Mesendoderm (in vitro differentiated cells): ENCODE data around the gene PSMD11.

Experiments
- DNase-seq: peaks from one replicate; pipeline ENCODE4 v3.0.0; 2013
- H2AK5ac ChIP-seq: 2 replicates; pipeline ENCODE4 v1.6.1; 2013; ENCODE audit warnings: low read length, inconsistent platforms
- H2BK120ac ChIP-seq: 2 replicates; pipeline ENCODE4 v1.6.1; 2013; ENCODE audit warnings: low read depth, mild to moderate bottlenecking, low read length, moderate library complexity, mixed read lengths
- H2BK15ac ChIP-seq: replicated peaks from 2 replicates; pipeline ENCODE4 v1.6.1; 2013; ENCODE audit warnings: low read depth, mild to moderate bottlenecking, moderate library complexity
- H2BK5ac ChIP-seq: 2 replicates; pipeline ENCODE4 v1.6.1; 2013; ENCODE audit warnings: low read length, inconsistent platforms
- H3K18ac ChIP-seq: 2 replicates; pipeline ENCODE4 v1.6.1; 2013; ENCODE audit warnings: mild to moderate bottlenecking, low read length, mixed read lengths
- H3K23ac ChIP-seq: one replicate; pipeline ENCODE4 v1.6.1; 2013; ENCODE audit warnings: low read length
- H3K27ac ChIP-seq: 2 replicates; pipeline ENCODE4 v1.5.1; 2013; ENCODE audit warnings: low read depth, mild to moderate bottlenecking, inconsistent platforms, low read length, moderate library complexity
- H3K27me3 ChIP-seq: 2 replicates; pipeline ENCODE4 v1.6.1; 2013; ENCODE audit warnings: low read length, control low read depth, mild to moderate bottlenecking, inconsistent platforms; ENCODE audit not compliant: insufficient read depth, poor library complexity
- H3K36me3 ChIP-seq: 2 replicates; pipeline ENCODE4 v1.6.1; 2013; ENCODE audit warnings: low read length, inconsistent platforms; ENCODE audit not compliant: control insufficient read depth, insufficient read depth
- H3K4ac ChIP-seq: one replicate; pipeline ENCODE4 v1.6.1; 2013; ENCODE audit warnings: low read depth, mild to moderate bottlenecking, low read length, moderate library complexity
- H3K4me1 ChIP-seq: 2 replicates; pipeline ENCODE4 v1.6.1; 2013; ENCODE audit warnings: low read depth, low read length, inconsistent platforms; ENCODE audit not compliant: control insufficient read depth
- H3K4me2 ChIP-seq: 2 replicates; pipeline ENCODE4 v1.6.1; 2013; ENCODE audit warnings: low read length
- H3K4me3 ChIP-seq: 2 replicates; pipeline ENCODE4 v1.5.1; 2013; ENCODE audit warnings: mild to moderate bottlenecking, low read length
- H3K56ac ChIP-seq: one replicate; pipeline ENCODE4 v1.6.1; 2013; ENCODE audit warnings: low read length
- H3K79me1 ChIP-seq: 2 replicates; pipeline ENCODE4 v1.6.1; 2013; ENCODE audit warnings: low read length, inconsistent platforms
- H3K79me2 ChIP-seq: 2 replicates; pipeline ENCODE4 v1.6.1; 2013; ENCODE audit warnings: mild to moderate bottlenecking, low read length; ENCODE audit not compliant: control insufficient read depth, insufficient read depth
- H3K9ac ChIP-seq: 2 replicates; pipeline ENCODE4 v1.6.1; 2013; ENCODE audit warnings: low read length, inconsistent platforms
- H4K5ac ChIP-seq: one replicate; pipeline ENCODE4 v1.6.1; 2013; ENCODE audit warnings: low read length
- H4K8ac ChIP-seq: one replicate; pipeline ENCODE4 v1.6.1; 2013; ENCODE audit warnings: low read depth, mild to moderate bottlenecking, control low read depth, low read length, moderate library complexity
- WGBS: extraction: QIAGEN DNeasy Blood & Tissue Kit; methylation state at CpG from one replicate; pipeline ENCODE4 v1.1.7; 2013; ENCODE audit warnings: low lambda C conversion rate, missing lambda C conversion rate; ENCODE audit not compliant: insufficient coverage; ENCODE audit errors: extremely low coverage; 5-methylcytosine and 5-hydroxymethylcytosine counted together

PSMD11 gene

DNA sequence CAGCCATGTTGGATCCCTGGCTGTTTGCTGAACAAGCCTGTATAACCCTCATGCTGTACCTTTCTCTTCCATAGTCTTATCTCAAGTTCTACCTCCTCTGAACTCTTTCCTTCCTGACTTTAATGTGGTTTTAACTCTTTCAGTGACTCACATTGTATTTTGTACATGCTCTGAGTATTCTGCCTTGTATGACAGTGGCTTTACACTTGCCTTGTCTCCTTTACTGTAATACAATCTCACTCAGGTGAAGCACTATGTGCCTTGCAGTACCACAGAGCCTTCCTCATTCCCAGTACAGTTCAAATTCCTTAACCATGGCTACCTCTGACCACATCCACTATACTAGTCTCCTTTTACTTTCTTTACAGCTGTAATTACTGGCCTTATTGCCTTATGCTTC lies 14.1 kb downstream of the PSMD11 start:
- no peak overlapping the region for H3K56ac ChIP-seq

DNA sequence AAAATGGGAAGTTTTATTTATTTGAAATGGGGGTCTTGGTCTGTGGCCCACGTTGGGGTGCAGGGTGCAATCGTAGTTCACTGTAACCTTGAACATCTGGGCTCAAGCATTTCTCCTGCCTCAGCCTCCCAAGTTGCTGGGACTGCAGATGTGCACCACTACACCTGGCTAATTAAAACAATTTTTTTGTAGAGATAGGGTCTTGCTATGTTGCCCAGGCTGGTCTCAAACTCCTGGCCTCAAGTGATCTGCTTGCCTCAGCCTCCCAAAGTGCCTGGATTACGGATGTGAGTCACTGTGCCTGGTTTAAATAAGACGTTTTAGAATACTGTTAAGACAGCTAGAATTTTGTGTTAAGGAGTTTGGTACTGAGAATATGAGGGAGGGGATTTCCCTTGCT lies 15.7 kb downstream of the PSMD11 start:
- H3K36me3 ChIP-seq: peaks cover 10% of the 10 kb centered on the region
- no peak overlapping the region for H2BK5ac ChIP-seq
- no peak overlapping the region for H4K8ac ChIP-seq
- no peak overlapping the region for H4K5ac ChIP-seq
- H3K27ac ChIP-seq: no peak overlapping the region
- no peak for DNase-seq
- WGBS: no CpG with 5 or more reads among the region's 4 CpGs
- H3K4me1 ChIP-seq: no peaks in the 10 kb centered on the region
- H3K4ac ChIP-seq: no peak overlapping the region
- no peak overlapping the region for H3K56ac ChIP-seq
- no peak overlapping the region for H3K23ac ChIP-seq
- H2AK5ac ChIP-seq: no peak overlapping the region
- H3K9ac ChIP-seq: no peak overlapping the region
- no peak overlapping the region for H2BK120ac ChIP-seq
- no peak overlapping the region for H2BK15ac ChIP-seq
- H3K27me3 ChIP-seq: no peaks in the 10 kb centered on the region
- H3K4me3 ChIP-seq: no peak overlapping the region
- no peak overlapping the region for H3K18ac ChIP-seq
- H3K4me2 ChIP-seq: no peak overlapping the region
- peaks cover 9% of the 10 kb centered on the region for H3K79me2 ChIP-seq
- peaks cover 7% of the 10 kb centered on the region for H3K79me1 ChIP-seq

More for the DNA sequence above, 14.1 kb downstream of the PSMD11 start:
- H3K79me1 ChIP-seq: peaks cover 5% of the 10 kb centered on the region
- H3K79me2 ChIP-seq: peaks cover 11% of the 10 kb centered on the region
- no peak overlapping the region for H3K4me2 ChIP-seq
- no peak overlapping the region for H2AK5ac ChIP-seq
- H2BK5ac ChIP-seq: no peak overlapping the region
- H4K5ac ChIP-seq: no peak overlapping the region
- no peak overlapping the region for H2BK15ac ChIP-seq
- no peak overlapping the region for H3K18ac ChIP-seq
- no peak overlapping the region for H3K27ac ChIP-seq
- no peak overlapping the region for H4K8ac ChIP-seq
- H3K23ac ChIP-seq: no peak overlapping the region
- DNase-seq: no peak
- no peak overlapping the region for H3K9ac ChIP-seq
- H3K4me3 ChIP-seq: no peak overlapping the region
- H3K4ac ChIP-seq: no peak overlapping the region
- no peak overlapping the region for H2BK120ac ChIP-seq
- H3K27me3 ChIP-seq: no peaks in the 10 kb centered on the region
- no peaks in the 10 kb centered on the region for H3K4me1 ChIP-seq
- peaks cover 14% of the 10 kb centered on the region for H3K36me3 ChIP-seq

DNA sequence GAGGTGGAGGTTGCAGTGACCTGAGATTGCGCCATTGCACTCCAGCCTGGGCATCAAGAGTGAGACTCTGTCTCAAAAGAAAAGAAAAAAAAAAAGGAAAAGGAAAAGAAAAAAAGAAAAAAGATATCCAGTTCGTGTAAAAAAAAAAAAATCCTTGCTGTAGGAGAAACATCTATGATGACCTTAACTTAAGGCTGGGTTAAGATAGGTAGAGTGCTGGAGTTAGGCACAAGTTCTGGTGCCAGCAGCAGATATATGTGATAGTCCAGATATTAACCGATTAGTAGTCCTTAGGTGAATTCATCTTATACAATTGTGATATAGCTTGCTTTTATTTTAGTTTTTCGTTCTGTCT lies 17.2 kb downstream of the PSMD11 start:
- no peaks in the 10 kb centered on the region for H3K4me1 ChIP-seq
- H3K4me2 ChIP-seq: no peak overlapping the region
- WGBS: no CpG with 5 or more reads among the region's 4 CpGs
- H2BK15ac ChIP-seq: no peak overlapping the region
- no peak overlapping the region for H3K23ac ChIP-seq
- H4K5ac ChIP-seq: no peak overlapping the region
- no peak overlapping the region for H3K27ac ChIP-seq
- H3K18ac ChIP-seq: no peak overlapping the region
- H3K79me2 ChIP-seq: peaks cover 8% of the 10 kb centered on the region
- no peak overlapping the region for H4K8ac ChIP-seq
- no peak overlapping the region for H2BK5ac ChIP-seq
- peaks cover 7% of the 10 kb centered on the region for H3K79me1 ChIP-seq
- H2AK5ac ChIP-seq: no peak overlapping the region
- H3K4ac ChIP-seq: no peak overlapping the region
- no peak overlapping the region for H3K9ac ChIP-seq
- no peak overlapping the region for H3K56ac ChIP-seq
- H2BK120ac ChIP-seq: no peak overlapping the region
- no peak overlapping the region for H3K4me3 ChIP-seq
- H3K36me3 ChIP-seq: peaks cover 9% of the 10 kb centered on the region
- DNase-seq: no peak
- no peaks in the 10 kb centered on the region for H3K27me3 ChIP-seq

DNA sequence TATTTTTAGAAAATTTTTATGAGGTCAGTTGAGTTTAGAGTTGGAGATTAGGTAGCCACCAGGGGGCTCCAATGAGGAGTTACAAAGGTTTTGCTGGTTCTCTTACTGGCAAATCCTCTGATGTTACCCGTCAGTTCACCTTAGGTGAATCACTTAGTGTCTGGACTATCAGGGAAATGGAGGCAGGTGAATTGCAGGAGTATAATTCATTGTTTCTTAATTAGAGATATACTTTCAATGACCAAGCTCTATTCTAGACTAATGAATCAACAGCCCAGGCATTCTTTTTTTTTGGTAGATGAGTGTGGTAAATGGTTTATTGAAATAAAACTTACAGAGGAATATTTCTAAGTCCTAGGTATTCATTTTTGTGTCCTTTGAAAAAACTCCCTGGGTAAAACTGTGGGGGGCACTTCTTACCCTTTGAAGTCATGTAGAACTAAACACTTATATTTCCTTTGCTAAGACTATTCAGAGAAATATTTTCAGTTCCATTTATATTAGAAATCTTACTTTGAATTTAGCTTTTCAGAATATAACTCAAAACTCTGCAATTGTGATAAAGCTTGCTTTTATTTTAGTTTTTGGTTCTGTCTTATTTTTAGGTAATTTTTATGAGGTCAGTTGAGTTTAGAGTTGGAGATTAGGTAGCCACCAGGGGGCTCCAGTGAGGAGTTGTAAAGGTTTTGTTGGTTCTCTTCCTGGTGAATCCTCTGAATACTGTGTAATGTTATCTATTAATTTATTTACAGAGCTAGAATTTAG lies 17.7 kb downstream of the PSMD11 start:
- Histone ChIP-seq H2BK15ac (no peak overlapping the region), H3K79me2 (peaks cover 8% of the 10 kb centered on the region), H3K23ac (no peak overlapping the region), H3K27ac (no peak overlapping the region), H3K4me3 (no peak overlapping the region), H4K8ac (no peak overlapping the region), H2BK5ac (no peak overlapping the region), H3K79me1 (peaks cover 7% of the 10 kb centered on the region), H3K18ac (no peak overlapping the region), H3K27me3 (no peaks in the 10 kb centered on the region), H3K56ac (no peak overlapping the region), H3K4me1 (no peaks in the 10 kb centered on the region), H3K36me3 (peaks cover 9% of the 10 kb centered on the region), H2BK120ac (no peak overlapping the region), H4K5ac (no peak overlapping the region), H3K4me2 (no peak overlapping the region), H3K4ac (no peak overlapping the region), H2AK5ac (no peak overlapping the region), H3K9ac (no peak overlapping the region)
- WGBS: no CpG with 5 or more reads among the region's 1 CpG
- DNase-seq: peak; percentile 75

DNA sequence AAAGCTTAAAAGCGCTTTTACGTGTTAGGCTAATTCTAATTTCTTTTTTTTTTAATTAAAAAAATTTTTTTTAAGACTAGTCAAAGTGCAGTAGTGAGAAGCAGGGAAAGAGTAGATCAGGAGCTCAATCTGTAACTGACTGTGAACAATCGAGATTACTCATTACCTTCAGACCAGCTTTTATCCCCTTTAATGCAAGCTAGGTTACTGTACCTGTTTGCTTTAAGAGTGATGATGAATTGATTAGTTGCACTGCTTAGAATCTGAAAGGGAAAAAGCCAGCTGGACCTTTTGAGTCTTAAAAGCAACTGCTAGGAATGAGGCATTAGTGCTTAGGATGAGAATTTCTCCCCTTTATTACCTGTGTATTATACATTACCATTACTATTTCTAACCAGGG lies 19.0 kb downstream of the PSMD11 start:
- Histone ChIP-seq H3K4me2 (no peak overlapping the region), H3K23ac (no peak overlapping the region), H3K18ac (no peak overlapping the region), H3K27ac (no peak overlapping the region), H3K27me3 (no peaks in the 10 kb centered on the region), H3K36me3 (peaks cover 10% of the 10 kb centered on the region), H2BK5ac (no peak overlapping the region), H4K5ac (no peak overlapping the region), H2BK120ac (no peak overlapping the region), H2BK15ac (no peak overlapping the region), H4K8ac (no peak overlapping the region), H3K79me2 (peaks cover 7% of the 10 kb centered on the region), H3K4me1 (no peaks in the 10 kb centered on the region), H3K4me3 (no peak overlapping the region), H3K4ac (no peak overlapping the region), H2AK5ac (no peak overlapping the region), H3K9ac (no peak overlapping the region), H3K56ac (no peak overlapping the region), H3K79me1 (peaks cover 7% of the 10 kb centered on the region)
- no peak for DNase-seq
- no CpG with 5 or more reads among the region's 3 CpGs for WGBS

DNA sequence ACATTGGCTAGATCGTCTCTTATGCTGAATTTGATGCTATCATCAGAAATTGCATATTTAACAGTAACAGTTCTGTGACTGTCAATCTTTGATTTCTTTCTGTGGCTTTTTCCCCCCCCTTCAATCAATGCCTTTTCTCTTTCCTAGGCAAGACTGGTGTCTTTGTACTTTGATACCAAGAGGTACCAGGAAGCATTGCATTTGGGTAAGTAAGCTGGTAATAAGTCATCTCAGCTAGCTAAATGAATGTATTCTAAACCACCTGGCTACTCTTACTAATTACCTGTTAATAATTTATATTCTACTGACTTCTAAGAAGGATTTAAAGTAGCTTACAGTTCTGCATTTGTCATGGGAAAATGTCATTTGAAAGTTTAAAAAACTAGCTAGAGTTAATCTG lies 20.1 kb downstream of the PSMD11 start:
- H2BK15ac ChIP-seq: no peak overlapping the region
- H3K18ac ChIP-seq: no peak overlapping the region
- peaks cover 5% of the 10 kb centered on the region for H3K36me3 ChIP-seq
- H3K79me2 ChIP-seq: peaks cover 2% of the 10 kb centered on the region
- DNase-seq: no peak
- H2AK5ac ChIP-seq: no peak overlapping the region
- no peaks in the 10 kb centered on the region for H3K4me1 ChIP-seq
- no peak overlapping the region for H4K5ac ChIP-seq
- no peak overlapping the region for H3K23ac ChIP-seq
- no peak overlapping the region for H4K8ac ChIP-seq
- H3K4me3 ChIP-seq: no peak overlapping the region
- H3K4ac ChIP-seq: no peak overlapping the region
- H3K9ac ChIP-seq: no peak overlapping the region
- no peak overlapping the region for H2BK5ac ChIP-seq
- H3K4me2 ChIP-seq: no peak overlapping the region
- no peak overlapping the region for H3K27ac ChIP-seq
- H2BK120ac ChIP-seq: no peak overlapping the region
- no peak overlapping the region for H3K56ac ChIP-seq
- H3K79me1 ChIP-seq: peaks cover 4% of the 10 kb centered on the region
- WGBS: no CpG with 5 or more reads among the region's 1 CpG
- no peaks in the 10 kb centered on the region for H3K27me3 ChIP-seq
